GM19240 (cell line): ENCODE results near the gene LRRC73.
A peak's percentile ranks its signal among the peaks of the same experiment; 100 is the strongest.
"Not testable (repeated sequence)": the region's sequence is repeated elsewhere in the genome, so short reads cannot be mapped to it uniquely, and the experiment has no call there.

ENCODE experiments used
- DNase-seq: peaks from one replicate; pipeline ENCODE4 v3.0.0; 2011; ENCODE audit warnings: low spot score; ENCODE audit not compliant: insufficient read length

LRRC73 gene

GRCh38 chr6:43493230-43493629 lies 16.9 kb downstream of the LRRC73 start:
- DNase-seq, result no peak

- DNase-seq, result no peak
Observed at GRCh38 chr6:43492673-43493072, 17.5 kb downstream of the LRRC73 start.

DNA sequence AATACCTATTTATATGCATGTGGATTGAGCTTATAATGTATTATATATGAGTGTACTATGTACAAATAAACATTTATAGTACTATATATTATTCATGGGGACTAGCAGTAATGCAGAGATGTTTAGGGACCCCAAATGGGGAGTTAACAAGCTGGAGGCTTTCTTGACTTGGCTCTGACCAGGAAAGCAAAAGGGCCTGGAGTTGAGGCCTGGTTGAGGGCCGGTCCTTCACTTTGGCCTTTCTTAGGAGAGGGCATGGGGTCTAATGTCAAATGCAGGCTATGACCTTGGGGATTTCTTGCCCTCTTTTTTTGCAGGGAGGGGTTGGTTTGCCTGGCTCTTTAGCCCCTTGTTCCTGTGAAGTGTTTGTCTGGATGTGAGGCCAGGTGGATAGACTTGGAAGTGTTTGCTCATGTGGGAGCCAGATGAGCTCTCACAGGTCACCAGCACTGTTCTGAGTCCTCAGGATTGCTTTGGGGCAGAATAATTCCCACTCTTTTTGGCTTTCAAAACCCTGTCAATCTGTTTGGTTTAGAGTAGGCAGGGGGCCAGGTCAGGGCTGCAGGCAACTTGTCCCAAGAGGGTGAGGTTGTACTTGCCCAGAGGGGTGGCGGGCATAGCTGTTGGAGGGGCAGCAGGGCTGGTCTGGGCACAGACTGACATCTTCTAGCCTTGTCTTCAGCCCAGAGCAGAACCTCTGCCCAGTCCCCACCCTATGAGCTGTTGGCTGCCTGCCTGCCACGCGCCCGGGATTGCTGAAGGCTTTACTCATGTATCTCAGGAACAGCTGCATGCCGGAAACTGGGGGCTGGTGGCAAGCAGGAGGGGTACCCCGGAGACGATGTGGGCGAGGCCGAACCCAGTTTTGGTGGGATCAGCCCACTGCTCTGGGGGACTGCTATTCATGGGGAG lies 18.1 kb downstream of the LRRC73 start:
- DNase-seq, result no peak

DNA sequence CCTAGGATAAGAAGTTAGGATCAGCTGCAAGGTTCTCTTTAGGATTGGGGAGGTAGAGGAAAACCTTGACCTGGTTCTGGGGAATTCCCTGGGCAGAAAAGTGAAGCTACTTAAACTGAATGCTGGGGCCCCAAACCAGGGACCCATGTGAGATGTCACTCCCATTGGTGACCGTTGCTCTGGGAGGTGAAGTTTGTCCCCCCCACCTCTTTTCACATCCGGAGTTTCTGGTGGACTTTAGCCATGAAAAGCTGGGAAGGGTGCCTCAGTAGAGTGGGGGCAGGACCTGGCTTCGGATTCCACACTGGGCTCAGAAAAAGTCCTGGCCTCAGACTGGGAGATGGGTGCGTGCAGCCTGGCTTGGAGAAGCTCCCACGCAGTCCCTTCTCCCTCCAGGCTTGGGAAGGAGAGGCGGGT lies 19.6 kb downstream of the LRRC73 start:
- no peak for DNase-seq

DNA sequence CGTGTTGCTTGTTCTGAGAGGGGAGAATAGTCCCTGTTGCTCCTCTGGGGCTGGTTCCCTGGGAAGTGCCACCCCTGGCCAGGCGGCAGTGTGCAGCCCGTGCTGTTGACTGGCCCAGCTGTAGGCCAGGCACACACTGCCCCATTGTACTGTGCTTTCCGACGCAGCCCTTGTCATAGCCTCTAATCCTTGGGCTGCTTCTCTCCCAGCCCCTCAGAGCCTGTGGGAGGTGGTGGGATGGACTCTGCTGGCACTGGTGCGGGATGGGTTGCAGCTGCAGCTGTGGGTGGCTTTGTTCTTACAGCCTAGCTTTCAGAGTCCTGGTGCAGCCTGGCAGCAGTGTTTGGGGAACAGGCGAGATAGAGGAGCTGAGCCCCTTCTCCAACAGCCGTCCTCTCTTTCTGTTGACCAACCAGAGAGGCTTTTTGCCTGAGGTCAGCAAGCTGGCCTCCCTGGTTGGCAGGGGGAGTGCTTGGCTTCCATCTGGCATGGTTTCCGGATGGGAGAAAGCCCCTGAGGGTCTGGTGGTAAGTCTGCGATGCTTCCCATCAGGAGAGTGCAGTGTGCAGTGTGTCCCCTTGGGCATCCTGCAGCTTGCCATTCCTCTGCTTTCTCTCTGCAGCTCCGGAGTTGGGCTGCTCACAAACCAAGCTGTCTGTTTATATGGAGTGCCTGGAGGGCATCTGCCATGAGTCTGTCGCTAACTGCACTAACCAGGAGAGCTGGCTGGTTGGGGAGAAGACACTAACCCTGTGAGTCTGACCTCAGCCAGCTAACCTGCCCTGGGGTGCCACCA lies 20.7 kb downstream of the LRRC73 start:
- no peak for DNase-seq

DNA sequence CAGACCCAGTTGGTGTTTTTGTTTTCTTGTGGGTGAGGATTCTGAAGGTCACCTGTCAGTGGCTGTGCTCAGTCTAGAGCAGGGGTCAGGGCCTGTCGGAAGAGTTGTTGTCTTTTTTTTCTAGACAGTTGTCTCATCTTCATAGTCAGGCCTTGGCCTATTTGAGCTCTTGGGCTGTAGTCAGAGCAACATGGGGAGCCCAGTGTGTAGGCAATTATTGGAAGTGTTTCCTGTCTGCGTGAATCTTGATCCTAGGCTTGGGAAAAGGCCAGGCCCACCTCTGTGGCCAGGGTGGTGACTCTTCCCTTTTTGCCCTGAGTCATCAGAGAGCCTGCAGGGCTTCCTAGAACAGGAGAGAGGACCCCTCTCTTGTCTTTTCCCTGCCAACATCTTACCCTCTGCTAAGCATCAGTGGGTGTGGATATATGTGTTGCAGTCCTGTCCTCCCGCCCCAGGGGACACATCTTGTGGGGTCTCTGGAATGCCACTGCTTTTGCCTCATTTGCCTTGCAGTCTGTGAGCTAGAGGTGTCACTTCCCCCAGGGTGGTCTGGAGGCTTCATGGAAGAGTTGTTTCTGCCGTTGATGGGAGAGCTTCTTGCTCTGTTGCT lies 21.4 kb downstream of the LRRC73 start:
- DNase-seq, result no peak

- DNase-seq, result no peak
Observed at GRCh38 chr6:43481591-43482236, 28.4 kb downstream of the LRRC73 start.

DNA sequence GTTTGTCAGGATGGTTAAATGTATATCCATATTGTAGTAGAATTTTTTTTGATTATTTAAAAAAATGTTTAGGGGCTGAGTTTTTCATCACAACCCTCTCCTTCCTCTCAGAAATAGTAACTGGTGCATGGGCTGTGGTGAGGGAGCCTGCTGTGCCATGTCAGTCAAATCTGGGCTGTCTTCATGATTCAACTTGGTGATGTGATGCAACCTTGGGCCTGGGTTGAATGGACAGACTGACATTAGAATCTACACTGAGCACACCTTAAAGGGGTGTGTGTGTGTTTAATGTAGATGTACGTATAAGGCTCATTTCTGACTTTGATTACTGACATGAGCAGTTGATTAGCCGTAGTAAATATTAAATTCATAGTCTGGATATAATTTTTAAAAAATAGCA lies 29.1 kb downstream of the LRRC73 start:
- DNase-seq, result no peak

- no peak for DNase-seq
Observed at GRCh38 chr6:43478008-43478372, 32.2 kb downstream of the LRRC73 start.

DNA sequence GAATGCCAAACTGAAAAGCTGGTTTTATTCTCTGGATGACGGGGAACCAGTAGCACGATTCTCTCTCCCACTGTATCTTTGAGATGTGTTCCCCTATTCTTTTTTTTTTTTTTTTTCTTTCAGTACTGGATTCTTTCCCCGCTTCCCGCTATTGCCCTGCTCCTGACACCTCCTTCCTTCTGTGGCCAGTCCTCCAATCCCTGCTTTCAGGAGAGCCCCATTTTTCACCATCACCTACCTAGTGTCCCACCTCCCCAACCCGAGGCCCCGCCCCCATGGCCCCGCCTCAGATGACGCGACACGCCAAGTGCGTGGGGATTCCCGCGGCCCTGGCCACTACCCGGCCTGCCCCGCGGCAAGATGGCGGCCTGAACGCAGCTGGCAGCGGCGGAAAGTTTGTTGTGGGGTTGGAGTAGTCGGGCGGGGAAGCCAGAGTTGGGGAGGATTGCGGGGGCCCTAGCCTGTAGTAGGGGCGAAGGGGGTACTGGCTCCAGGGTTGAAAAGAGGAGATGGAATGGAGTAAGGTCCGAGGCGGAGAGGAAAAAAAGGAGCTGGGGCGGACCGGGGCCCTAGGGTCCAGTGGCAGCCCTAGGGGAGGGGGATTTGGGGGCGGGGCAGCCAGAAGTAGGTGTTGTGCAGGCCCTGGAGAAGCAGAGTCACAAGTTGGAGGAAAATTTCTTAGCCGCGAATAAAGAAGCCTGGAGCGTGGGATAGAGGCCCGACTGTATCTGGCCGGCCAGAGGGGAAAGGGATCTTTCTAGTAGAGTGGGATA lies 32.7 kb downstream of the LRRC73 start, which contains the start of gene TJAP1:
Gene TJAP1, plus strand, starts transcription at position 336 of the 773 bp plus-strand sequence. CDS start 21,432 bp downstream, outside the sequence.
- peak; percentile 90 for DNase-seq

- no peak for DNase-seq
Observed at GRCh38 chr6:43476746-43477145, 33.4 kb downstream of the LRRC73 start.

GRCh38 chr6:43475516-43475915 lies 34.6 kb downstream of the LRRC73 start:
- DNase-seq, result no peak

GRCh38 chr6:43472515-43472914 lies 37.6 kb downstream of the LRRC73 start:
- DNase-seq, result no peak

DNA sequence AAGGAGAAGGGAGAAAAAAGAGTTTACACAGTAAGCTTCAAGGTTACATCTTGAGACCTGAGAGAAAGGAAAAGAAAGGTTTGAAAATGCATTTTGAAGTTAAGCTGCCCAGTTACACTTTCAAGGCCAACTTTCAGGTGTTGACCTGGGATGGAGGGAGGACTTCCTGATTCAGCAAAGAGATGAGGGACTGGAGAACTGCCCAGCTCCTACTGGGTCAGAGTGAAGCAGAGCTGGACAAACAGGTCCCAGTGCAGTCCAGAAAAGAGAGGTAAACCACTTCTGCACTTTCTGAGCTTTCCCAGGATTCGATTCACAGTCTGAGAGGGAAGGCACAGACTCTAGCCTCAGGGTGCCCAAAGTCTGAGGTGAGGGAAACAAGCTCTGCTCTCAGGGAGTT lies 38.7 kb downstream of the LRRC73 start:
- no peak for DNase-seq

- DNase-seq, result no peak
Observed at GRCh38 chr6:43469947-43470346, 40.2 kb downstream of the LRRC73 start.

GRCh38 chr6:43468748-43469681 lies 41.1 kb downstream of the LRRC73 start:
- DNase-seq, result no peak

DNA sequence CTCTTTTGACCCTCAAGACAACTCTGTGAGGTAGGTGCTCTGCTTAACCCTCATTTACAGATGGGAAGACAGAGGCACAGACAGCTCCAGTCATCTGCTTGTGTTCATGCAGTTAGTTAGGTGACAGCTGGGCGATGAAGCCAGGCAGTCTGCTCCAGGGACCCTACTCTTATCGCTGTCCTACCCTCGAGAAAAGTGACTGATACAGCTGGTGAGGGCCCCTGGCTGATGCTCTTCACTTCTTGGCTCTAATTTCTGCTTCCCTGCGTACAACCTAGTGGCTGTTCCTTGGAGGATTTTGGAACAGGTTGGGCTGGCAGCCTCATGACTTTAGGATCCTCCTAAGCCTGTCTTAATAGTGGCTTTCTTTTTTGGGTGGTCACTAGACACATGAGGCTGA lies 41.9 kb downstream of the LRRC73 start:
- no peak for DNase-seq

DNA sequence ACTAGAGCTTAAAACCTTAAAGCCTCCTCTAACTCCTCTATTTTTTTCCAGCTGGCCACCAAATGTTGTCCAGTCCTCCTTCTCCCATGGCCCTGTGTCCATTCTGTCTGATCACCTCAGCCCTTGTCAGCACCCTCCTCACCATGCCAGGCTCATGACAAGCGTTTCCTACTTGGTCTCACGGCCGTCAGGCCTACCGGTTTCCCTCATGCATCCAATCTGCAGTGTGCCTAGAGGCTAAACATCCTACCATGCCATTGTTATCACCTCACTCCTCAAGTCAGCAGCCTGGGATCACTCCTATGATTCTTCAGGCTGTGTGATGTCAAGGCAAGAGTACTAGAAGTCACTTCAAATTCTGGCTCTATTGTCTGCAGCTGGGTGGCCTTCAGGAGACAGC lies 42.4 kb downstream of the LRRC73 start:
- no peak for DNase-seq

DNA sequence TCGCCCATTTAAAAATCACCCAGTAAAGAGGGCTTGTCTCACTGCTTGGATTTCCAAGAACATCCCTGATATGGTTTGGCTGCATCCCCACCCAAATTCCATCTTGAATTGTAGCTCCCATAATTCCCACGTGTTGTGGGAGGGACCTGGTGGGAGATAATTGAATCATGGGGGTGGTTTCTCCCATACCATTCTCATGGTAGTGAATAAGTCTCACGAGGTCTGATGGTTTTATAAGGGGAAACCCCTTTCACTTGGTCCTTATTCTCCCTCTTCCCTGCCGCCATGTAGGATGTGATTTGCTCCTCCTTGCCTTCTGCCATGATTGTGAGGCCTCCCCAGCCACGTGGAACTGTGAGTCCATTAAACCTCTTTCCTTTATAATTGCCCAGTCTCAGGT lies 42.9 kb downstream of the LRRC73 start:
- not testable (repeated sequence) for DNase-seq

DNA sequence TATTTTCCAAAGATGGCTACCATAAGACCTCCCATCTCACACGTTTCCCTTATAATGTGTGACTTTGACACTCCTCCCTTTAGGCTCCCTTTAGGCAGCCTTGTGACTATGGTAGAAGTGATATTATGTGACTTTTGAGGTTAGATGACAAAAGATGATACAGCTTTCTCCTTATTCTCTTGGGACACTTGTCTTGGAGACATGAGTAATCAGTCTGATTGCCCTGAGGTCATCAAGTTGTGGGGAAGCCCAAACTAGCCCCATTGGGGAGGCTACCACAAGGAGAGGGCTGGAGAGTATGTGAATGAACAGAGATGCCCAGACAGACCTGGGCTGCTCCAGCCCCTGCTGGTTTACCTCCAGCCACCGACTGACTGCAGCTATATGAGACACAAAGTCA lies 44.2 kb downstream of the LRRC73 start:
- DNase-seq, result no peak
